ENCODE data around the gene NTM. TPM values are rescaled to one million over a fixed set of nuclear protein-coding genes. Genes with fewer than 3 reads are reported as not detected.

Gene NTM
- total RNA-seq, 1 donor from 2014 or later, result 92.1 TPM

- no peaks in the 10 kb centered on the region for H3K9me3 Mint-ChIP-seq (ENCODE audit: low read depth)
- no peaks in the 10 kb centered on the region for H3K36me3 Mint-ChIP-seq (ENCODE audit: low read depth)
- no peak overlapping the region for H3K27ac Mint-ChIP-seq (ENCODE audit: unreplicated experiment)
- H3K4me3 Mint-ChIP-seq (ENCODE audit: unreplicated experiment), result no peak overlapping the region
- peaks cover 2% of the 10 kb centered on the region for H3K4me1 Mint-ChIP-seq (ENCODE audit: low read depth)
- peaks cover 19% of the 10 kb centered on the region for H3K27me3 Mint-ChIP-seq (ENCODE audit: low read depth)
- TF ChIP-seq, protein P1, sequence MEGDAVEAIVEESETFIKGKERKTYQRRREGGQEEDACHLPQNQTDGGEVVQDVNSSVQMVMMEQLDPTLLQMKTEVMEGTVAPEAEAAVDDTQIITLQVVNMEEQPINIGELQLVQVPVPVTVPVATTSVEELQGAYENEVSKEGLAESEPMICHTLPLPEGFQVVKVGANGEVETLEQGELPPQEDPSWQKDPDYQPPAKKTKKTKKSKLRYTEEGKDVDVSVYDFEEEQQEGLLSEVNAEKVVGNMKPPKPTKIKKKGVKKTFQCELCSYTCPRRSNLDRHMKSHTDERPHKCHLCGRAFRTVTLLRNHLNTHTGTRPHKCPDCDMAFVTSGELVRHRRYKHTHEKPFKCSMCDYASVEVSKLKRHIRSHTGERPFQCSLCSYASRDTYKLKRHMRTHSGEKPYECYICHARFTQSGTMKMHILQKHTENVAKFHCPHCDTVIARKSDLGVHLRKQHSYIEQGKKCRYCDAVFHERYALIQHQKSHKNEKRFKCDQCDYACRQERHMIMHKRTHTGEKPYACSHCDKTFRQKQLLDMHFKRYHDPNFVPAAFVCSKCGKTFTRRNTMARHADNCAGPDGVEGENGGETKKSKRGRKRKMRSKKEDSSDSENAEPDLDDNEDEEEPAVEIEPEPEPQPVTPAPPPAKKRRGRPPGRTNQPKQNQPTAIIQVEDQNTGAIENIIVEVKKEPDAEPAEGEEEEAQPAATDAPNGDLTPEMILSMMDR (IDR thresholded peaks at IDR 0.05), result no peak
- no peak for DNase-seq (ENCODE audit: low spot score)
These were observed 316.4 kb downstream of the NTM start for GRCh38 chr11:131686836-131687235.

DNA sequence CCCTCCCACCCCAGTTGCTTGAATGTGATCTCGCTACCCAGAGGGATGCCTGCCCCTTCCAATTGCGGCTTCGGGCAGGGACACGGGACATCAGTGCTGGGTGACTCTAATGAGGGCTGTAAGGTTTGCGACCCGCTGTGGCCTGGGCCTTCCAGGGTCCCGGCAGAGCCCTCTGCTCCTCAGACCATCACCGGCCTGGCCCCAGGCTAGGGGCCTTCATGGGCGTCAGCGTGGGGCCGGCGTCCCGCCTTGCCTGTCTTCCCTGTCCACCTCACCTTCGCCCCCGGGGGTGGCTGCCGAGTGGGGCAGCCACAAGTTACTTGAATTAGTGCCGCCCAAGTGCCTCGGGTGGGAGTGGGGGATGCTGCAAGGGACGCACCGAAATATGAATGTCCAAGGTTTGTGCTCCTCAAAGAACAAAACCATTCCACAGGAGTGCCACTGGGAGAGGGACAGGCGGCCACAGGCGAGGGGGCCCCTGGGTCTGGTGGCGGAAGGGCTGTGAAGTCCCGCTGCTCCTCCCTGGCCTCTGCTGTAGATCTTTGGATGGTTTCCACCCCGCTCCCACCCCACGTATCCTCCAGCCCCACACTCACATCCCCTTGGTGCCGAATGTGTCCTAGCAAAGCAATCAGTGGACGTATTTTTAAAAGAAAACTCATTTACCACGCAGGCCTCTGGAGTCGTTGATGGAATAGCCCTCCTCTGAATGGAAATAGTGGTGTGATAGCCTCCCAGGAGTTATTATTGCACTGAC lies 317.1 kb downstream of the NTM start:
- no peak for DNase-seq (ENCODE audit: low spot score)
- no peak overlapping the region for H3K4me3 Mint-ChIP-seq (ENCODE audit: unreplicated experiment)
- H3K27ac Mint-ChIP-seq (ENCODE audit: unreplicated experiment), result no peak overlapping the region
- no peaks in the 10 kb centered on the region for H3K9me3 Mint-ChIP-seq (ENCODE audit: low read depth)
- peaks cover 24% of the 10 kb centered on the region for H3K27me3 Mint-ChIP-seq (ENCODE audit: low read depth)
- no peaks in the 10 kb centered on the region for H3K36me3 Mint-ChIP-seq (ENCODE audit: low read depth)
- H3K4me1 Mint-ChIP-seq (ENCODE audit: low read depth), result peaks cover 2% of the 10 kb centered on the region
- TF ChIP-seq, protein P1 (IDR thresholded peaks at IDR 0.05), result no peak

DNA sequence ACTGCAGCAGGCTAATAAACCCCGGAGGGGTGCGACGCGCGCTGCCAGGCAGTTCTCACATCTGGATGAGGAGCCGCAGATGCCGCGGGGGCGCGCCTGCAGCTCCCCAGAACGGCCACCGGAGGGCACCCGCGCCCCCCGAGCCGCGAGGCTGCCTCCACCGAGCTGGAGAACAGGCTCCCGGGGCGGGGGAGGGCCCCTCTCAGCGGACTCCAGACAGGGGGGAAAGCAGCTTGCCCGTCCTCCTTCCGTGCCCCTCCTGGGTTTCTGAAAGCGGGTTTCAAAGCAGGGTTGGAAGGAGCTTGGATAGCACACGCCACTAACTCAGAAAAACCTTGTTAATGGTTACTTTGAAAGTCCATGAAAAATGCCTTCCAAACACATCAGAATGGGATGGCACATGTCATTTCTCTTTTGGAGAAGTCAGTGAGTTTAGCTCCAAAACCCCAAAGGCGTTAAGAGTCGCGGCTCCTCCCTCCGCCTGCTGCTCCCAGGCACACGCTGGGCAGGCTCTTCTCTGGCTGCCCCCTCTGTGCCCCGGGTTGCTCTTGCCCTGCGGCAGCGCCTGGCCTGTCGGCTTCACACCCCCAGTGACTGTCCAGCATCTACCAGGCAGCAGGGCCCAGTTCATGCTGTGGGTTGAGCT lies 317.8 kb downstream of the NTM start:
- DNase-seq (ENCODE audit: low spot score), result no peak
- no peak overlapping the region for H3K27ac Mint-ChIP-seq (ENCODE audit: unreplicated experiment)
- H3K4me3 Mint-ChIP-seq (ENCODE audit: unreplicated experiment), result no peak overlapping the region
- peaks cover 20% of the 10 kb centered on the region for H3K27me3 Mint-ChIP-seq (ENCODE audit: low read depth)
- TF ChIP-seq, protein P1 (IDR thresholded peaks at IDR 0.05), result peak; percentile 94
- no peaks in the 10 kb centered on the region for H3K36me3 Mint-ChIP-seq (ENCODE audit: low read depth)
- no peaks in the 10 kb centered on the region for H3K9me3 Mint-ChIP-seq (ENCODE audit: low read depth)
- H3K4me1 Mint-ChIP-seq (ENCODE audit: low read depth), result peaks cover 2% of the 10 kb centered on the region

GRCh38 chr11:131689049-131689925 lies 318.9 kb downstream of the NTM start:
- Mint-ChIP-seq H3K27ac (ENCODE audit: unreplicated experiment) (no peak overlapping the region), H3K27me3 (ENCODE audit: low read depth) (peaks cover 11% of the 10 kb centered on the region), H3K4me3 (ENCODE audit: unreplicated experiment) (no peak overlapping the region), H3K36me3 (ENCODE audit: low read depth) (no peaks in the 10 kb centered on the region), H3K9me3 (ENCODE audit: low read depth) (no peaks in the 10 kb centered on the region), H3K4me1 (ENCODE audit: low read depth) (peaks cover 3% of the 10 kb centered on the region)
- DNase-seq (ENCODE audit: low spot score), result no peak
- TF ChIP-seq, protein P1 (IDR thresholded peaks at IDR 0.05), result no peak

DNA sequence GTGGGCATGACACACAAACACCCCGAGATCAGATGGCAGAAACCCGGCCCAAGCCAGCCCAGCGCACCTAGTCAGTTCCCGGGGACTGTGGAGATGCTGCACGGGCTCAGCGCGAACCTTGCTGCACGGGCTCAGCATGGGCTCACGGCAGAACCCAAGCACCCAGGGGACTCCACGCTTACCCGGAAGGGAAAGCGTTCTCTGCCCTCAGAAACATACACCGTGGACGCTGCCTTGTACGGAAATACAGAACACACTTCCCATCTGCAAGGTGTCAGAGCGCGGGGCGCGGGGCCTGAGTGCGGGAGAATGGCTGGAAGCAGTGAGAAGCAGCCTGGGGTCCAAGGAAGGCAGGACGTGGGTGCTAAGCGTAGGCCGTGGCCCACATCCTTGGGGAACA lies 319.9 kb downstream of the NTM start:
- no peaks in the 10 kb centered on the region for H3K36me3 Mint-ChIP-seq (ENCODE audit: low read depth)
- H3K4me1 Mint-ChIP-seq (ENCODE audit: low read depth), result peaks cover 11% of the 10 kb centered on the region
- no peaks in the 10 kb centered on the region for H3K9me3 Mint-ChIP-seq (ENCODE audit: low read depth)
- DNase-seq (ENCODE audit: low spot score), result no peak
- H3K27ac Mint-ChIP-seq (ENCODE audit: unreplicated experiment), result no peak overlapping the region
- TF ChIP-seq, protein P1 (IDR thresholded peaks at IDR 0.05), result no peak
- peaks cover 11% of the 10 kb centered on the region for H3K27me3 Mint-ChIP-seq (ENCODE audit: low read depth)
- H3K4me3 Mint-ChIP-seq (ENCODE audit: unreplicated experiment), result no peak overlapping the region
